Stimulated activated CD8-positive, alpha-beta memory T cell treated with anti-CD3 and anti-CD28 coated beads, Interleukin-7, amount 100 ng/mL, for 48 hours (primary cell): ENCODE measurements around the gene TNS3.
"Not testable (repeated sequence)": the region's sequence is repeated elsewhere in the genome, so short reads cannot be mapped to it uniquely, and the experiment has no call there.

Experiments
- DNase-seq, 2 donors: peaks; one replicate each; pipeline ENCODE4 v3.0.0-alpha.2; 2020; ENCODE audit warnings: low read depth in 1 of 2; ENCODE audit errors: extremely low read depth in 1 of 2

Gene TNS3

DNA sequence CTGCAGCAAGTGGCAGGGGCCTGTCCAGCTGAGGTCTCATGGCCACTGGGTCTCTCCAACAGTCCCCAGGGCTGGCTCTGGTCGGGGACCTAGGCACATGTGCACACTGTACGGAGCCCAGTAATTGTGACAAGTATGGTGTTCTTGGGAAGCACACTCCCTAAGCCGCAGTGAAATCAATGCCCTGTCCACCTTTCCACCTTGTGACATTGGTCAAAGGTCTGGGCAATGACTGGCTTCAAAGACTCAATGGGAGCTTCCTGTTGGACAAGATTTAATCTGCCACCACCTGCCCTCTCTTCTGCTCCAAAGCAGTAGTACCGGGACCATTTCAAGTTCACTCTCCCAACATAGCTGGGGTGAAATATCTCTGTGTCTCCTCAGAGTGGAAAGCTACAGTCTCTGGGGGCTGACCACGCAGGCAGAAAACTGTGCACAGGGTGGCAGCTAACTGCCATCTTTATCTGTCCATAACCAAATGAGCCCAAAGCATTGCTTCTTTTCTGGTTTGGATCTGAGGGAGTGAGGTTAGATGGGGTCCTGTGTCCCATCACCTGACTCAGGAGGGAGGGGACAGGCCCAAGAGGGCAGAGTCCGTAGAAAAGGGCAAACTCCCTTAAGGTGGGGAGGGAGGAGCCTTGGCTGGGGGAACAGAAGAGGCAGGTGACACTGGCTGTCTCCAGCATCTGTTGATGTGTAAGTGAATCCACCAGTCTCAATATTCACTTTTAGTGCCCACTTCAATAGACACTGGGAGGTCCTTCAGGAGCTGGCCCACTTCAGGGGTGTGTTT lies 307.7 kb downstream of the TNS3 start:
- DNase-seq: no peak

DNA sequence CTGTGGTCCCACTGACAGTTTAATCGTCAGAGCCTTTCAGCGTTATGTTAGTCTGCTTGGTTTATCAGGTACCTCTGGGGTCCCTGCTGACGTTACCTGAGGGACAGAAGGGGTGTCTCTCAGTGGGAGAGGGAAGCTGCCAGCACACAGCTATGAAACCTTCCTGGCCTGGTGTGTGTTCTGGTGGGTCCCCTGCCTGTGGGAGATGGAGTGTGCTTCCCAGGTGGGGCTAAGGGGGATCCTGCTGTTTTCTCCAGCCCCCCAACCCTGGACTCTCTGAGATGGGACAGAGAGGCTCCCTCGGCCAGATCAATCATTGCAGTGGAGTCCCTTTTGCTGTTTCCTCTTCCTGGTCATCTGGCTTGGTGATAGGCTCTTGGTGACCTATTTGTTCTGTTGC lies 308.8 kb downstream of the TNS3 start:
- DNase-seq: no peak

DNA sequence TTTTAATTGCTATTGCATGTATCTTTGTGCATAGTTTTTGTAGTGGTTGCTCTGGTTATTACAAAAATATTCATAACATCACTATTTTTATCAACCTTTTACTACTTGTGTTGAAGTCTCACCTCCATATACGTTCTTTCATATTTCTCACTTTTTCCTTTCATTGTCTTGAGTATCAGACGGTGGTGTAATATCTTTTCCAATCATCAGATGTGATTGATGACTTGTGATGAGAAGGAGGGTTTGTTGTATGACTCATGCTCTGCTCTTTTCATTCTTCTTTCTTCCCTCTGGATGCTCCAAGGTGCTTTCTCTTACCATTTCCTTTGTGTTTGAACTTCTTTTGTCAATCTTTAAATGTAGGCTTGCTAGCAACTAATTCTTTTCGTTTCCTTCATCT lies 310.2 kb downstream of the TNS3 start:
- no peak for DNase-seq

DNA sequence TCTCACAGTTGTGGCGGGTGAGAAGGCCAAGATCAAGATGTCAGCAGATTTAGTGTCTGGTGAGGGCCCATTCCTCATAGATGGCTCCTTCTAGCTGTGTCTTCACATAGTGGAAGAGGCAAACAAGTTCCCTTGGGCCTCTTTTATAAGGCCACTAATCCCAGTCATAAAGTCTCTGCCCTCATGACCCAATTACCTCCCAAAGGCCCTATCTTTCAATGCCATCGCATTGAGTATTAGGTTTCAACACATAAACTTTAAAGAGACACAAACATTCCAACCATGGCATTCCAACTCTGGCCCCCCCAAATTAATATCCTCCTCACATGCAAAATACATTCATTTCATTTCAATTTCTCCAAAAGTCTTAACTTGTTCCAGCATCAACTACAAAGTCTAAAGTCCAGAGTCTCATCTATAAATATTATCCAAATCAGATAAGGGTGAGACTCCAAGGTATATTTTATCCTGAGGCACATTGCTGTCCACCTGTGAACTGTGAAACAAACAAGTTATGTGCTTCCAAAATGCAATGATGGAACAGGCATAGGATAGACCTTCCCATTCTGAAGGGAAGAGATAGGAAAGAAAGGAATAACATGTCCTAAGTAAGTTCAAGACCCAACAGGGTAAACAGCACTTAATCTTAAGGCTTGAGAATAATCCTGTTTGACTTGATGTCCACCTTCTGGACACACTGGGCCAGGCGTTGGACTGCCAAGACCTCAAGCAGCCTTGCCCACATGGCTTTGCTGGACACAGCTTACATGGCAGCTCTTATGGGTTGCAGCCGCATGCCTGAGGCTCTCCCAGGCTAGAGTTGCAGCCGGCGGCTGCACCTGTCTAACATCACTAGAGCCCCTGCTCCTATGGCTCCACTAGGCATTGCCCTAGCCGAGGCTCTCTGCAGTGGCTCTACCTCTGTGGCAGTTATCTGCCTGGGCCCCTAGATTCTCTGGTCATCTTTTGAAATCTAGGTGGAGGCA lies 312.8 kb downstream of the TNS3 start:
- DNase-seq: no peak

DNA sequence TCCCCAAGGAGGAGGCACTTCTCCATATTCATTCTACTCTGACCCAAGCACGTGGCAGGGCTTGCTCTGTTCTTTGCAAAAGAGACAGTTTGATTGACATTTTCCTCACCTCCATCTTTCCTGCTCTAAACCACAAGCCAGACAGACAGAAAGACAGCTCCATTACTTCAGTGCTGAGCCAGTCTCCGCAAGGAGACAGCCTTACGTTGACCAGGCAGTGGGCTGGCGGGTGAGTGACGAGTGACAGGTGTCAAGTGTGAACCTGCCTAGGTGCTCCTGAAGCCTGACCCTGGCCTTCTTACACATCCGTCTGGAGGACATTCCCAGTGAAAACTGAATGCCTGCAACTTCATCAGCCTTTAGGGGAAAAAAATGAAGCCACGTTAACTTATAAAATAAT lies 314.6 kb downstream of the TNS3 start:
- no peak for DNase-seq

DNA sequence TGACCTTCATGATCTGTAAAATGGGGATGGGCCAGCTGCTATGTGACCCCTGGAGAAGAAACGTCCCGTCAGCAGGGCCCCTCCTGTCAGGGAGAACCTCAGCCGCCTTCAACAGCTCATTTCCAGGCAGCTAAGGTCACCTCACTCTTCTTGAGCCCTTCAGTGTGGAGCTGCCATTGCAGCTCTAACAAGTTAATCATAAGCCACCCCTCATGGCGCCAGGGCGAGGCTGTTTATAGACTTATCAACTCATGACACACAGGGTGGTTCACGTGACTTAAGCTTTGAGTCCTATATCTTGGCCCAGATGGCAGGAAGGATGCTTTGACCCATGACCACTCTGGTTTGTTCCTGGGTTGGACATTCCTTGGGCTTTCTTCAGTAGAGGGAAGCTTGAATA lies 315.1 kb downstream of the TNS3 start:
- no peak for DNase-seq

DNA sequence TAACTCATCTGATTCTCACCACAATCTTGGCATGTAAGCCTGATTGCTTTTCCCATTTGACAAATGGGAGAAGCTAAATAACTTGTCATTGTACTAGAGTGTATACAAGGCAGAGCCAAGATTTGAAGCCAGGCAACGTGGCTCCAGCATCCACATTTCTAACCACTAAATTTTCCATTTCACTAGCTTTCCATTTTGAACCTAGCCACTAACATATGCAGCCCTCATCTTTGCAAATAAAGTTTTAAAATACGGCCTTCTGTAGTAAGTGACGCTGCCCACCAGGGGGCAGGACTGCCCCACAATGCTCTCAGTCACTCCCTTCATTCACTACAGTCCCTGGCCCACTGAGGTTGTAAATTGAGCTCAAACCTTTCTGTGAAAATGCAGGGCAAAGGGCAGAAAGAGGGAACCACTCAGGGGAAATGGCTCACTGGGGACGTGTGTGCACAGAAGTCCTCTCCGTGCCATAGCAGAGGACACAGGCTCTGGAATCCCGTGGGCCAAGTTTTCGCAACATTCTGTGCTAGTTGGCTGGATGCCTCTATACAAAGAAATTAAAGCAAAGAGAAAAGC lies 315.7 kb downstream of the TNS3 start:
- peak in 1 of 2 donors; percentile 5 for DNase-seq

DNA sequence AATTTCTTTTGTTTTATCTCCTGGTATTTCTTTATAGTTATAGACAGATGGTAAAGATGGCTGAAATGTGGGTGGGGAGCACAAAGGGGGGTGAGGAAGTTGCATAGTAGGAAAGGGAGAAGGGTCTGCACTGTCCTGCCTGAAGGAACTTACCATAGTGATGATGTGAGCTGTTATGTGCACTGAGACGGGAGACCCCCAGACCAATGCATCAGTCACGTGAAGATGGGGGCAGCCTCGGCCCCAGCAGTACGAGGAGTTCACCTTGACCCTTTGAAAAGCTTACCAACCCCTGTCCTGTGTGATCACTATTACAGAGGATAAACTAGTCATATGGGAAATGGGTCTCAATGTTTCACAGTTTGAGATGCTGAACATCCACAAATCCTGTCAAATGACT lies 316.3 kb downstream of the TNS3 start:
- DNase-seq: no peak

DNA sequence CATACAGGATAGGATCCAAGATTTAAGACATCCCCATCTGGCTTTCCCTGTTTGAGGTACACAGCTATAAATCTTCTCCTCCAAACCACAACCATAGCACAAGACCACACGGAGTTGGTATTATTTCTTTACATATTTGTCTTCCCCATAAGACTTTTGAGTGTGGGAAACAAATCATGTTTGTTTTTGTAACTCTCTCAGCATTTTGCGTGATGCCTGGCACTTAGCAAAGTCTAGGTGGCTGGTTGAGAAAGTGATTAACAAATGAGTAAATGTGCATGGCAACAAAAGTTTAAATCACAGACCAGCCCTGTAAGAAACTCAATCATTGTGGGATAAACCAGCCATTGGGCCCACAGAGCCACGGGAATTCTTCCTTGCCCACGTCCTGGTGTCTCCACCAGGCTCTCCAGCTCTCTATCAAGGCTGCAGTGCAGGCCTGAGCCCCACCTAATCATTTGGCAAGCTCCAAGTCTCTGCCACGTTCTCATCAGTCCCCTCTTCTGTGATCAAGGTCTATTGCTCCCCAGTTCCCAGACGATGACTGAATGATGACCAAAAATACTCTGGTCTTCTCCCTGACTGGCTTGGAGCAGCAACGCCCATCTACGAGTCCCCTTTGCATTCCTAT lies 317.8 kb downstream of the TNS3 start:
- DNase-seq: no peak

DNA sequence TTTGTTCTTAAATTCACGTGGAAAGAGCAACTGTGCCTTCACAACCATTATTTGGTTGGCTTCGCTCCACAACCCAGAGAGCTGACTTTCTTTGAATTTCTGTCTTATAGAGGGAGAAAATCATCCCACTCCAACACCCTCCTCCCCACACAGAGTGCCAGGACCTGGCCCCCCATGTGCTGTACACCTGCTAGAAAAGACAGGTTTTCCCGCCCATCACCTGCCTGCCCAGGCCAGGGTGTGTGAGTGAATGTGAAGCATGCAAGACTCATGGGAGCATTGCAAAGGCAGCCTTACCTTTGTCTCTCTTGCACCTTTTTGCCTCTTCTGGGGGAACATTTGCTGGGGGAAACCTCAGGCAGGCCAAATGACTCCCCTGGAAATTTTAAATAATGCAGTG lies 319.0 kb downstream of the TNS3 start:
- DNase-seq: no peak

DNA sequence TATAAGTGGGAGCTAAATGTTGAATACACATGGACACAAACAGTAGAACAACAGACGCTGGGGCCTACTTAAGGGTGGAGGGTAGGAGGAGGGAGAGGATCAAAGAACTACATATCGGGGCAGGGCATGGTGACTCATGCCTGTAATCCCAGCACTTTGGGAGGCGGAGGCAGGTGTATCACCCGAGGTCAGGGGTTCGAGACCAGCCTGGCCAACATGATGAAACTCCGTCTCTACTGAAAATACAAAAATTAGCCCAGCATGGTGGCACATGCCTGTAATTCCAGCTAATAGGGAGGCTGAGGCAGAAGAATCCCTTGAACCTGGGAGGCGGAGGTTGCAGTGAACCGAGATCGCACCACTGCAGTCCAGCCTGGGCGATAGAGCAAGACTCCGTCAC lies 319.8 kb downstream of the TNS3 start:
- DNase-seq: not testable (repeated sequence)

DNA sequence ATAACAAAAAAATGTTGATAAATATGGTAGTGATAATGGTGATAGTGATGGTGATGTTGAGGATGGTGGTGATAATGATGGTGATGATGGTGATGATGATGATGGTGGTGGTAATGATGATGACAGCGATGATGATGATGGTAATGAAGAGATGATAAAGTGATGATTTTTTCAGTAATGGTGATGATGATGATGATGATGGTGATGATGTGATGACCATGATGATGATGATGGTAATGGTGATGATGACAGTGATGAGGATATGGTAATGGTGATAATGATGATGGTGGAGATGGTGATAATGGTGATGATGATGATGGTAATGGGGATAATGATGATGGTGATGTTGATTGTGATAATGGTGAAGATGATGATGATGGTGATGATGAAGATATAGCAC lies 321.6 kb downstream of the TNS3 start:
- DNase-seq: no peak

DNA sequence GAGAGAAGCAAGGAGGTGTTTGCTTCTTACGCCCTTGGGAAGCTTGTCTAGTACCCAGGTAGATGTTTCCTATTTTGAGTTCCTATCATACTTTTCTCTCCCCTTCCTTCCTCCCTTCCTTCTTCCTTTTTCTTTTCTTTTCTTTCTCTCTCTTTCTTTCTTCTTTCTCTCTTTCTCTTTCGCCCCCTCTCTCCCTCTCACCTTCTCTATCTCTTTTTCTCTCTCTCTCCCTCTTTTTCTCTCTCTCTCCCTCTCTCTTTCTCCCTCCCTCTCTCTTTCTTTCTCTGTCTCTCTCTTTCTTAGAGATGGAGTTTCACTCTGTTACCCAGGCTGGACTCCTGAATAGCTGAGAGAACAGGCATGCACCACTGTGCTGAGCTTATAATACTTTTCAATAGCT lies 322.2 kb downstream of the TNS3 start:
- DNase-seq: no peak

DNA sequence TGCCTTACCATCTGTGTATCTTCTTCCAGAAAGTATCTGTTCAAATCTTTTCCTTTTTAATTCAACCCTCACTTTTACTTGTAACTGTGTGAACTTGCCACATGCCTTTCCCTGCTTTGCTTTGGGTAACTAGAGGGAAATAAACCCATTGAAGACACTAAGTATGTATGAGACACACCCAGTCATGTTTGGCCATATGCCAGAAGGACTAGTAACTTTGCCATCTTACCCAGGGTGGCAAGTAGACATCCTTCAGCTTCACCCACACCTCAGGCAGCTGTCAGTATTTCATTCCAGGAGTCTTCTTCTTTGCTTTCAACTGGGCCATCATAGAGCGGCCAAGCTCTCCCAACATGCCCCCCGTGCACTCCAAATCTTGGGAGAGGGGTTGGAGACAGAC lies 323.1 kb downstream of the TNS3 start:
- no peak for DNase-seq

DNA sequence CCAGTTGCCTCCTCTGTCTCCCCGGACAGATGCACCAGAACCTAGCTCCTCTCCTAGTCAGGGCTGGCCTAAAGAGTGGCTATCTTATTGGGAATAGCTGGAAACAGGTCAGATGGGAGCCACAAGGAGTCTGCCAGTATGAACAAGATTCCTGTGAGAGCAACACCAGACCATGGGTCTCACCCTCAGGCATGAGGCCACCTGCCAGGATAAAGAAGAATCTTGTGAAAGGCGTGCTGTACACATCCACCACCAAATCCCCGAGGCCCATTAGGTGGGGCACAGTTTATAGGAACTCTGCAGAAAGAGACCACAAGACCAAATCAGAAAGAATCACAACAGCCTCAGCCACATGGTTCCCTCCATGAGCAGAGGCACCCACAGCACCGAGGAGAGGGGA lies 325.9 kb downstream of the TNS3 start:
- DNase-seq: no peak

DNA sequence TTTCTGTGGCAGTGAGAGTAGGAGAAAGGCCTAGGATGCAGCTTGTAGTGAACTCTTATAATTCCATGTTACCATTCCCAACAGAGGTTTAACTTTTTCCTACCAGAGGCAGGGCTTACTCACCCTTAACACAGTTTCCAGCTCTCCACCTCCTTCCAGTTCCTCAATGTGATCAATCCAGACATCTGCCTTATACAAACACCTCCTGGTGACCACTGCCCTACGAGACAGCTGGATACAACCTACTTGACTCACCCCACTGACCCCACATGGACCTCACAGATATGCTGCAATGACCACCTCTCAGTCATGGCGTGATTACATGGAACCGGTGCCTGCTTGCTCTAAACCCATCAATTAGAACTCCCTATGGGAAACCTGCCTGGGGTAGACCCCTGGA lies 326.5 kb downstream of the TNS3 start:
- DNase-seq: no peak

DNA sequence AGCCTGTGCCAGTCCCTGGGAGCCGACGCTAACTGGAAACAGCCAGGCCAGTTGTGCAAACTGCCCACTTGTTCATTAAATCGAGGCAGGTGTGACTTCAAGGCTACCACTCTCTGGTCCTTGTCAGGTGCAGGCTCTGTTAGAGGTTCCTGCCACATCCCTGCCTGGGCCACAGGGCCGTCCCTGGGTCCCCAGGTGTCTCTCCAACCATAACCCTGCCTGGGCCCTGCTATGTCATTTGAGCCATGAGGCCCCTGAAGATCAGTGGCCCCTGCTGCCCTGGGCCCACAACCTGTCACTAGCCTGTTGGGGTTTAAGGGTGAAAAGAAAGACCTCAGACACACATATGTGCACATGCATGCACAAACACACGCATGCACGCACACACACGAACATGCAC lies 326.9 kb downstream of the TNS3 start:
- no peak for DNase-seq

DNA sequence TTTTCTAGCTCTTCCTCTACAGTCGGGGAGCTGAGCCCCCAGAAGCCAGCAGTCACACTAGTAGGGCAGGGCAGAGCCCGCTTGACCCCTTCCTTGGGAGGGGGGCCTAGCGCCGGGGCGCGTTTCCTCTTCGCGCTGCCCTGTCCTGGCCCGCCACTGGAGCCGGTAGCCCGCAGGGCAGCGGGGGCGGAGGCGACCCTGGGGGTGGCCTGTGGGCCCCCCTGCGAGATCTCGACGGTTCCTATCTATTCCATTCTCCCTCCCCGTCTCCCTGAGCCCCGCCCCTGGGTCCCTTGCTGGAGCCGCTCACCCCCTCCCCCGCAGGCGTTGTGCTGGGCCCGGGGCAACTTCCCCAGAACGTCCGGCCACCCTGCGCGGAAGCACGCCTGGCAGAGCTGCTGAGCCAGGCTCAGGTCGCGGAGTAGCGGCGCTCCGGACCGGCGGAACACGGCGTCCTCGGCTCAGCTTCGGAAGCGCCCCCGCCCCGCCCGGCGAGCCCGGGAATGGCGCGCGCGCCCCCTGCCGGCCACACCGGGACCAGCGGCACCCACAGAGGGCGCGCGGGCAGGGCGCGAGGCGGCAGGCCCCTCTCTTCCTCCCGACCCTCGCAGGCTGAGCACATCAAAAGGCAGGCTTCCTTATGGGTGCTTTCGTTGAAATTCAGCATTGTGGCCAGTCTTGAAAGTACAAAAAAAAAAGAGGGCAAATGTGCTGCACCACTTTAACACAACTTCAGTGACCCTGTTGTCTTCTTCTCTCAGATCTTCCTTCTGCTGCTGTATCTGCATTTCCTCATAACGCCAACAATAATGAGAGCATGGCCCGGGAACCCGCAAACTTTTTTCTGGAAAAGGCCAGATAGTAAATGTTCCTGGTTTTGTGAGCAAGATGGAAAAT lies 327.6 kb downstream of the TNS3 start:
- DNase-seq: peak; percentile 4 to 15

DNA sequence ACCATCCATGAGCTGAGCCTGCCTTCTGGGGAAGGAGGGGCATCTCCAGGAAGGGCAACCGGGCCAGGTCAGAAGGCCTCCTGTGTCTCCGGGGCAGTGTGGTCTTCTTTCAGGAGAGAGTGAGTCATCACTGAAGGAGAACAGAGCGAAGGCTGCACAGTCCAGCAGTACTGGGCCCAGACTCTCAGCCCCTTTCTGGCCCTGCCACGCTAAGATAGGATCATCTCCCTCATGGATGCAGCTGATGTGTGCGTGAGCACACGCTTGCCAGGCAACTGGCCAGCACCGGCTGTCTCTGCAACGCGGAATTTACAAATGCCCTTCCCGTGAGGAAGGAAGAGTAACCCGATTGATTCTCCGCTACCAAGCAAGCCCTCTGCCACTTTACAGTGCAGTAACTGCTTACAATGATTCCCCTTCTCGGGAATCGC lies 328.2 kb downstream of the TNS3 start:
- no peak for DNase-seq

DNA sequence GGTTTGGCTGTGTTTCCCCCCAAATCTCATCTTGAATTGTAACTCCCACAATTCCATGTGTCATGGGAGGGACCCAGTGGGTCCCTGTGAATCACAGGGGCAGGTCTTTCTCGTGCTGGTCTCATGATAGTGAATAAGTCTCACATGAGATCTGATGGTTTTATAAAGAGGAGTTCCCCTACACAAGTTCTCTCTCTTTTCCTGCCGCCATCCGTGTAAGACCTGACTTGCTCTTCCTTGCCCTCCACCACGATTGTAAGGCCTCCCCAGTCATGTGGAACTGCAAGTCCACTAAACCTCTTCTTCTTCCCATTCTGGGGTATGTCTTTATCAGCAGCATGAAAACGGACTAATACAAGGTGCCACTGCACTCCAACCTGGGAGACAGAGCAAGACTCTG lies 329.2 kb downstream of the TNS3 start:
- no peak for DNase-seq
